C1 segment of cervical spinal cord (tissue), 14 donors: ENCODE results near the gene CORIN.

ENCODE experiments used
- DNase-seq, 14 donors: peaks; one replicate each; lab custom pipeline; 2025; lab: John Stamatoyannopoulos, UW

Gene CORIN

GRCh38 chr4:47831026-47831679 lies 6.7 kb downstream of the CORIN start:
- DNase-seq: no peak

GRCh38 chr4:47830265-47831025 lies 7.4 kb downstream of the CORIN start:
- DNase-seq: no peak

GRCh38 chr4:47829438-47829837 lies 8.4 kb downstream of the CORIN start:
- no peak for DNase-seq

DNA sequence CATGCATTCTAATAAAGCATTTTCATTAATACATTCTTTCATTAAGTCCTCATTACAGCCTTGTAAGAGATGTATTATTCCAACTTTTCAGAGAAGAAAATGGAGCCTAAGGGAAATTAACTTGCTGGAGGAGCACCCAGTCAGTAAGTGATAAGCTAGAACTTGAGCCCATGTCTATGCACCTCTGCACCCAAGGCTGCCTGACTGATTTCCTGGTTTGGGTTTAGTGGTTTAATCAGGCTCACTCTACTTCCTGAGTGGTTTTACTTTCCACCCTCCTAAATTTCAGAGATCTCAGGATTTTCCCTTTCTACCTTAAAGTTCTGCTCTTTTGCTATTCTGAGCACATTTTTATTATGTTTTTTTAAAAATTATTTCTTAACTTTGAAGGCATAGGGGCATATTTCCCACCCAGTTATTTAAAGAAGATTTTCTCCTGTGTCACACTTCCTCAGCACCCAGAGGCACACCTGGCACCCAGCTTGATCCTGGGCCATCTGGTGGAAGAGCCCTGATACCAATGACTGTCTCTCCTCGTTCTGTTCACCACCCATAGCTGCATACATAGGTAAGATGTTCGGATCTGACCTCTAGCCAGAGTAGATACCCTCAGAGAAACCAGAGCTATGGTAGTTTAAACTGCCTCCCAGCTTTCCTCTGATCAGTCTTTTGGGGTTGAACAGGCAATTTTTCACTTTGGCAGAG lies 10.4 kb downstream of the CORIN start:
- DNase-seq: no peak

DNA sequence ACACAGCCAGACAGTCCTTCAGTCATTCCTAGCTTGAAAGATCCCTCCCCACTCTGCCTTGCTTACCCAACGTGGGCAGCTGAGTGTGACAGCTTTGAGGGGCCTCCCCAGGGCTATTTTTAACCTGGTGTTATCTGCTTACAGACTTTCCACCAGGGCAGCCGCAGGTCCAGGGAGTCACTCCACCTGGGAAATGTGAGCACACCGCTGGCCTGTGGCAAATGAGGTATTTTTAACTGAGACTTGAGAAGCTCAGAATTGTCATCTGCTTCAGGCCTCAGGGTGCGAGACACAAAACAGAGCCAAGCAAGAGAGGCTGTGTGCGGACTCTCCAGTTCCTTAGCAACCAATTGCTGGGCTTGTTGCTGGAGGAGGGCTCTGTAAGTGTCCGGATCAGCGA lies 13.0 kb downstream of the CORIN start:
- no peak for DNase-seq

- no peak for DNase-seq
Observed at GRCh38 chr4:47819178-47819577, 18.7 kb downstream of the CORIN start.

- DNase-seq: no peak
Observed at GRCh38 chr4:47817275-47817674, 20.6 kb downstream of the CORIN start.

DNA sequence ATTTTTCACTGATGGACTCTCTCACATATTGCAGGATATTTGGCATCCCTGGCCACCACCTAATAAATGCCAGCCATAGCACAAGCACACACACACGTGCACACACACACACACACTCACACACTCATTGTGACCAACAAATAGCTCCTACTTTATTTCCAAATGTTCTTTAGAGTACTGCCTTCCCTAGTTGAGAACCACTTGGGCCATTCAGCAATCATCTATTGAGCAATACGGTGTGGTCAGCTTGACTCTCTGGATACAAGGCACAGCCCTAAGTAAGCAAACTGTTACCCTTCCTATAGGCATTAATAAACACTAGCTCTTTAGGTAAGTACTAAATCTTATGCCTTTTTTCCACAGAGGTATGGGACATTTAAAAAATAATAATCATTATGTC lies 21.1 kb downstream of the CORIN start:
- DNase-seq: no peak

GRCh38 chr4:47814618-47815295 lies 23.1 kb downstream of the CORIN start:
- DNase-seq: no peak

GRCh38 chr4:47809654-47810203 lies 28.1 kb downstream of the CORIN start:
- no peak for DNase-seq

GRCh38 chr4:47804598-47804997 lies 33.3 kb downstream of the CORIN start:
- DNase-seq: no peak

DNA sequence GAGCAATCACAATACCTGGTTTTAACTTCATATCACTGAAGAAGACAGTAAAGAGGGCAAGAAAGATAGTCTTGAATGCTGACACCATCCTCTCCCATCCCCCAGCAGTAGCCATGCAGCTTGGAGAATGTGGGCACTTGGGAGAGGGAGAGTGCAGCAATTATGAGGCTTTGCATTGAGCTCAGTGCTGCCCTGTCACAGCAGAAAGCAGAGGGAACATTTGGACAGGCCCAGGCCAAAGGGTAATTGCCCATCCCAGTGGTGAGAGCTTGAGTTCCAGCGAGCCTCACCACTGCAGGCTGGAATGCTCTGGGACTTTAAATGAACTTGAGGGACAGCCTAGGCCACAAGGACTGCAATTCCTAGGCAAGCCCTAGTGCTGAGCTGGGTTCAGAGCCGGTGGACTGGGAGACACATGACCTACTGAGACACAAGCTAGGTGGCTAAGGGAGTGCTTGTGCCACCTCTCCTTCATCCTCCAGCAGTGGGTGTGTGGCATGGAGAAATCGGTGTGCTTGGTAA lies 36.3 kb downstream of the CORIN start:
- DNase-seq: no peak

DNA sequence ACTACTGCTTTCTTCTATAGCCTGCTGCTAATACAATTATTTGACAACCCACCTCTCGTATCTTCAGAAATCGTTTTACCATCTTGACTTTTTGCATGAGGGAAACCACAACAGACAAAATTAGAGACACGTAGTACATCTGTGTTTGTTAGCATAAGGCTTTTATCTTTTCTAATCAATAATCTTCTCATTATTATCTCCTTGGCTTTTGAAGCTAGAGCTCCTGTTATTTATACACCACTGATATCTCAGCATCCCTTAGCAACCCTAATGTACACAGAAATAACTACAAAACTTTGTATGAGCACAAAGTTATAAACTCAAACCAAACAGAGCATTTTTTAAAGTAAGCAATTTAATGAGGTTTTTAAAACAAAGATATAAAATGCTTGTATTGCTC lies 39.7 kb downstream of the CORIN start:
- DNase-seq: no peak

- DNase-seq: no peak
Observed at GRCh38 chr4:47791965-47792364, 45.9 kb downstream of the CORIN start.

GRCh38 chr4:47790105-47790504 lies 47.8 kb downstream of the CORIN start:
- DNase-seq: no peak

DNA sequence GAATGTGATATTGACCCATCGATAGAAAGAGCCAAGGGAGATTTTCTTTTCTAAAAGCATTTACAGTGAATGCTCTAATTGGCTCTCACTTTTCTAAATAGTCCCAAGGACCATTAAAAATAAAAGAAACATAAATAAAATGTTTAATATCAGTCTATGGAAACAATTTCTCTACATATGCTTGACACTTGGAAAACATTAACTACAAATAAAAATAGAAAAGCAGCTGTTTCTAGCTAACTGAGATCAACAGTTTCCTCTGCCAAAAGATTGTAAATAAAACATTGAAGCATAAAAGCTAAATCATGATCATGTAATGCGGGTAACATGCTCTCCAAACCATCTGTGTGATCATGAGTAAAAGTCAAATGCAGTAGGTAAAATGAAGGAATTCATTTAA lies 49.7 kb downstream of the CORIN start:
- no peak for DNase-seq

DNA sequence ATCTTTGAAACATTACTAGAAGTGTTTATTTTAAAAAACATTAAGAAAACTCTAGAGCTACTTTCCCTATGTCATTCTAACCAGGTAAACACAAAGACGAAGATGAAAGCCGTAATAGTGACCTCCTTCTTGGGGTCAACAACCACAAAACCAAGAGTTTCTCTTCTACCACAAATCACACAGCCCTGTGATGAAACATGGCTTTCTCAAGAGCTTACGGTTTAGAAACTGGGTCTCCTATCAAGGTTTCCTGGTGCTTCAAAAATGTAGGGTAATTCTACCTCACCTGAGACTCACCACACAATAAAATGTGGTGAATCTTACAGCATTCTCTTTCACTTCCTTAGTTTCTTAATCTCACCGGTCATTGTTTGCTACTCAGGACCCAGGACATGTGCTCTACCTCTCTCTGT lies 50.9 kb downstream of the CORIN start:
- DNase-seq: no peak

DNA sequence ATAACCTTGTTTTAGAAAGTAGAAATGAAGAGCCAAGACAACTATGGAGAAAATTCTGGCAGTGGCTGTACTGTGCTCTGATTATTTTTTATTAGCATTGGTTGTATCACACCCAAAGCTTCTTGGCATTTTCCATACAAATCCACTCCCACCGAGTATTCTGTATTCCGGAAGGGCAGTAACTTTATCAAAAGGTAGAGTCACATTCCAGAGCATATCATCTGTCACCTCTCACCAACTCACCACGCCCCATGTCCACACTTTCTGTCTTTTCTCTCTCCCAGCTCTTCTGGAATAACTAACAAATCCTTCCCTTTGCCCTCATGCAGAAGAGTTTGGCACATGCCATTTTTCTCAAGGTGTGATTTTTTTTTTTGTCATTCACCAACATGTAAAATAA lies 52.7 kb downstream of the CORIN start:
- no peak for DNase-seq

DNA sequence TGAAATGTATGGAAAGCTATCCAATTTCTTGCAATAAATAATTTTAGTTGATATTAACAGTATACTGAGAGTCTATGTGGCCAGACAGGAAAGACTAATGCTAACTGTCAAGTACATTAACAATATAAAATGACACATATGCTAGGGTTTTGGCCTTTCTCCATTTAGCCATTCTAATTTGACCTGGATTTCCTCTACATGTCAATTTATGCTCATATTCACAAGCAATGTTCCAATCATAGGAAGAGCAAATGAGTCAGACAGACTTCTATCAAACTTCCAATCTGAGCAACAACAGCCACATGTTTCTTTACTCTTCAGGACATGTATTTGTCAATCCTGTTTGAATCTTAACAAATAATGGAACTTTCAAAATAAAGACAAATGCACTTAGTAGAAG lies 53.6 kb downstream of the CORIN start:
- no peak for DNase-seq

- DNase-seq: no peak
Observed at GRCh38 chr4:47776353-47776752, 61.5 kb downstream of the CORIN start.

GRCh38 chr4:47774079-47774478 lies 63.8 kb downstream of the CORIN start:
- DNase-seq: no peak

GRCh38 chr4:47771020-47771419 lies 66.8 kb downstream of the CORIN start:
- no peak for DNase-seq
